ENCODE data around the gene RIMBP3C.
"Not testable (repeated sequence)": the region's sequence is repeated elsewhere in the genome, so short reads cannot be mapped to it uniquely, and the experiment has no call there.

The RIMBP3C gene

GRCh38 chr22:21551361-21551760 lies at the start of gene RIMBP3C:
Gene RIMBP3C (minus strand): TSS chr22:21551461. CDS start chr22:21550976, 485 bp downstream.
- not testable (repeated sequence) for FAIRE-seq; DNase-seq (ENCODE audit: insufficient read length, low spot score)

- FAIRE-seq = no peak
- TF ChIP-seq CTCF (IDR thresholded peaks at IDR 0.05; ENCODE audit: insufficient read depth, missing control alignments) = no peak
- DNase-seq (ENCODE audit: insufficient read length, low spot score) = no peak
Measured at GRCh38 chr22:21599053-21599893, 48.0 kb upstream of the RIMBP3C start.

DNA sequence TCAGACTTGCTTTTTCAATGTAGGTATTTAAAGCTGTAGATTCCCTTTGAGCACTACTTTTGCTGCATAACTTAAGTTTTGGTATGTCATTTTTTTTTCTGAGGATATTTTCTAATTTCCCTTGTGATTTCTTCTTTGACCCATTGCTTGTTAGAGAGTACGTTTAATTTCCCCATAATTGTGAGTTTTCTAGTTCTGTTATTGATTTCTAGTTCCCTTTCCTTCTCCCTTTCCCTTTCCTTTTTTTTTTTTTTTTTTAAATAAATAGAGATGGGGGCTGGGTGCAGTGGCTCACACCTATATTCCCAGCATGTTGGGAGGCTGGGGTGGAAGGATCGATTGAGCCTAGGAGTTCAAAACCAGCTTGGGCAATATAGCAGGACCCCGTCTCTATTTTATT lies 47.0 kb upstream of the RIMBP3C start:
- no peak for TF ChIP-seq CTCF (IDR thresholded peaks at IDR 0.05; ENCODE audit: insufficient read depth, missing control alignments)
- FAIRE-seq (no peak), DNase-seq (ENCODE audit: insufficient read length, low spot score) (no peak)

- FAIRE-seq; DNase-seq (ENCODE audit: insufficient read length, low spot score): not testable (repeated sequence)
Measured at GRCh38 chr22:21596356-21597135, 45.3 kb upstream of the RIMBP3C start.

DNA sequence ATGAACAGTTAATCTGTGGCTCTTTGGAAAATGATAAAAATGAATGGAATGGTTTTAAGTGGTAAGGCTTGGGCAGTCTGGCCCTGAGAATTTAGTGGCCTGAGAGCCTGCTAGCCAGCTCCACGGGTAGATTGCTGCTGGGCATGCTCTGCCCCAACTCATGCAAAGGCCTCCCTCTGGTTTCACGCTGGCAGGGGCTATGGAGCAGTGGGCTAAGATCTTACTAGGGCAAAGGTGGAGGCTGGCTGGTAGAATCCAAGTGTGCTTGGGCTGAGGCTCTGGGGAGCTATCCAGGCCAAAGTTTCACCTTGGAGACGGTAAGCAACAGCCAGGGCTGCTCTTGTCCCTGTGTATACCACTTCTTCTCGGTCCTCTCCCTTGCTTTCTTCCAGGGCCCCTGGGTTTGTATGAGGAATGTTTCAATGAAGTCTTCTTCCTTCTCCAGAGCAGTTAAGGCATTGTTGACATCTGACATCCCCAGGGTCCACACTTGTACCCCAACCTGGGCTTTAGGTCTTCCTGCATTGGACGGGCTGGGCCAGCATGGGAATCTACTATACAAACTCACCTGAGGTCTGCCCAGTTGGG lies 43.7 kb upstream of the RIMBP3C start:
- no peak for TF ChIP-seq CTCF (IDR thresholded peaks at IDR 0.05; ENCODE audit: insufficient read depth, missing control alignments)
- no peak for DNase-seq (ENCODE audit: insufficient read length, low spot score)
- FAIRE-seq = no peak

- DNase-seq (ENCODE audit: insufficient read length, low spot score) = no peak
- FAIRE-seq = no peak
- no peak for TF ChIP-seq CTCF (IDR thresholded peaks at IDR 0.05; ENCODE audit: insufficient read depth, missing control alignments)
Measured at GRCh38 chr22:21593406-21594232, 42.4 kb upstream of the RIMBP3C start.

DNA sequence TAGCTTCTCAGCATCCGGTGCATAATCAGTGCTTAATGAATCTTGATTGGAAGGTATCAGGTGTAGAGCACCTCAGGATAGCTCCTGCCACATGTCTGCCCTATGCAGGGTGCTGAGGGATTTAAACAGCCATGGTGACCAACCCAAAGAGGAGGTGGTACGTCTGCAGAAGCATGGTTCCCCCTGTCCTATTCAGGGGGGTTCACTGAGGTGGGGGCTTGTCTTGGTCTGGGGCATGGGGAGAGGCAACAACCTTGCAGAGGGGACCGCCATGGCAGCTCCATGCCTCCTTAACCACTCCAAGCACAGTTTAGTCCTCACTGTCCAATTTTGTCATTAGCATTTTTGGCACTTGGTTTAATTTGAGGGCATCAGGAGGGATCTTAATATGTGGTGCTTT lies 41.2 kb upstream of the RIMBP3C start:
- DNase-seq (ENCODE audit: insufficient read length, low spot score) (no peak), FAIRE-seq (no peak)
- no peak for TF ChIP-seq CTCF (IDR thresholded peaks at IDR 0.05; ENCODE audit: insufficient read depth, missing control alignments)

All from D721Med (cell line).